Pancreas (tissue), 10 donors: ENCODE results near the gene SLC23A1. TPM values are rescaled to one million over a fixed set of nuclear protein-coding genes. Genes with fewer than 3 reads are reported as not detected.

Experiments used
- ATAC-seq, 4 donors: fragments of 200-7000 bp; cut with Tn5 transposase; one replicate each; pipeline versions ENCODE4 v1.8.0 to v1.9.1; 2020; ENCODE audit warnings: mild to moderate bottlenecking in 4 of 4, moderate library complexity in 4 of 4
- DNase-seq, 6 donors: peaks; one replicate each; pipeline ENCODE4 v3.0.0-alpha.2; 2020
- FAIRE-seq: peaks from 2 replicates; lab custom pipeline; 2012; peaks lifted over from hg19 to GRCh38; lab: Jason Lieb, UNC
- H3K27ac ChIP-seq, 4 donors: fragments of 200-600 bp; sonication (generic); 1 replicate in 3 of 4; 2 replicates in 1 of 4; pipeline versions ENCODE4 v1.5.0 to v1.8.0; 2020
- H3K27me3 ChIP-seq, 4 donors: fragments of 200-600 bp; one replicate each; pipeline ENCODE4 v1.8.0; 2021
- H3K36me3 ChIP-seq, 3 donors: fragments of 200-600 bp; sonication (generic) in 1 of 3; one replicate each; pipeline versions ENCODE4 v1.5.0 to v1.8.0; 2020 to 2021
- H3K4me1 ChIP-seq, 3 donors: fragments of 200-600 bp; one replicate each; pipeline ENCODE4 v1.8.0; 2021
- H3K4me3 ChIP-seq, 4 donors: fragments of 200-600 bp; sonication (generic) in 2 of 4; one replicate each; pipeline versions ENCODE4 v1.5.0 to v1.8.0; 2020 to 2021
- H3K9me3 ChIP-seq, 4 donors: fragments of 200-600 bp; one replicate each; pipeline ENCODE4 v1.8.0; 2021
- WGBS, 2 donors: extraction: QIAGEN DNeasy Blood & Tissue Kit; methylation state at CpG; one replicate each; pipeline ENCODE4 v1.1.7; 2013; 5-methylcytosine and 5-hydroxymethylcytosine counted together
- intact Hi-C, 3 donors: fragments of 100-400 bp; cut with DNase I; formaldehyde crosslinking; loops; one replicate each; pipeline versions ENCODE4 v1.11.1 to v1.14.2; 2022
- polyA plus RNA-seq, 2 donors: library from polyadenylated mRNA; stranded (reverse); fragments of 200-250 nt; gene quantifications; one replicate each; pipeline ENCODE4 v1.2.3, GENCODE V29; 2013
- total RNA-seq, 6 donors: library from RNA; stranded (reverse); fragmentation: NEBNext Ultra II Directional in 4 of 6; extraction: Animal tissue kit (Norgen Biotek cat#: 25700) in 4 of 6; gene quantifications; one replicate each; pipeline versions ENCODE4 v1.2.1 to v1.2.4, GENCODE V29; 2021 to 2023
- TF ChIP-seq, protein P1 (sequence below), 4 donors: fragments of 200-600 bp; sonication (generic) in 3 of 4; IDR thresholded peaks; one replicate each; pipeline versions ENCODE4 v1.5.0 to v1.8.0; 2021; ENCODE audit warnings: antibody characterized with exemption in 4 of 4
- donor health status: healthy with polysubstance abuse.
- donor health status: DM: no; HTN: no; CAD: no; lungs with moderate emphysema.
- donor health status: DM: no; HTN: no; CAD: no.
- donor health status: control.
- donor health status: control.
- donor health status: Bipolar disorder and iron deficiency.
- donor health status: DM: yes; HTN: yes; CAD: no.
- donor health status: DM: no; HTN: no; CAD: no.
- donor health status: DM: no; HTN: no; CAD: no.
- donor health status: DM: yes; HTN: yes; CAD: no.

Gene SLC23A1
- total and polyA plus RNA-seq, 8 donors, result 0.49 to 2.1 (median 1.3) TPM

DNA sequence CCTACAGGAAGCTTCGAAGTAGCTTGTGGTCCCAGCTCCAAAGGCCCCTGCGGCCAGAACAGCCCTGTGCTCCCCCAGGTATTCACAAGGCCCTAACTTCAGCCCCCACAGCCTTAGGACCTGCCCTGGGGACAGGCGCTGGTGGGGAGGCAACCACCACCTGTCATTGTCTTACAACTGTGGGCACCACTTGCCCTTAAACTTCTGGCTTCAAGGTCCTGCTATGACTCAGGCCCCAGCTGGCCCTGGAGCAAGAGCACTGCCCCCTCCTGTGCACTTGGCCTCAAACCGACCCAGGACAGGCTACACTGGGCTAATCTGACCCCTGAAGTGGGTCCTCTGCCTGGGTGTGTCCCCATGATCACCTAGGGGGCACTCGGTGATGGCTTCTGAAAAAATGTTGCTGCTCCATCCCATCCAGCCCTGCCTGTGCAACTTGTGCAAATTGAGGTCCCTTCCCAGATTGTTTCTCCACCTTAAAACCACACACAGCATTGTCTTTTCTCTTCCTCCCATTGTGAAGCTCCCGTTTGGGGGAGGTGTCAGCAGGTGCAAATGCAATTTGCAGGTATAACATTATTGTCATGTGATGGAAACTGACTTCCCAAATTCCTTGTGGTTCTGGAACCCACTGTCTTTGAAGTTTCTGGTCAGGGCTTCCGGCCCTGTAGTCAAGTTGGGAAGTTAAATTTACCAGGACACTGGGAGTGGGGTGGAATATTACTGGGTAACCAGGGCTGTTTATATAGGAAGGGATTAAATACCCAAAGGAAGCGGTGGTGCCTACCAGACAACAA, 12.9 kb upstream of the SLC23A1 start:
- ATAC-seq (no peak), FAIRE-seq (no peak), DNase-seq (peak in 2 of 6 donors; percentile 26 to 48)
- H3K27ac ChIP-seq, result no peak overlapping the region
- H3K4me3 ChIP-seq, result no peak overlapping the region
- WGBS, 2 donors, result 82 to 86% methylated on average over 8 of the region's 8 CpGs
- H3K27me3 ChIP-seq, result peaks cover 0 to 6% (median 2%) of the 10 kb centered on the region in 4 donors
- TF ChIP-seq, protein P1, sequence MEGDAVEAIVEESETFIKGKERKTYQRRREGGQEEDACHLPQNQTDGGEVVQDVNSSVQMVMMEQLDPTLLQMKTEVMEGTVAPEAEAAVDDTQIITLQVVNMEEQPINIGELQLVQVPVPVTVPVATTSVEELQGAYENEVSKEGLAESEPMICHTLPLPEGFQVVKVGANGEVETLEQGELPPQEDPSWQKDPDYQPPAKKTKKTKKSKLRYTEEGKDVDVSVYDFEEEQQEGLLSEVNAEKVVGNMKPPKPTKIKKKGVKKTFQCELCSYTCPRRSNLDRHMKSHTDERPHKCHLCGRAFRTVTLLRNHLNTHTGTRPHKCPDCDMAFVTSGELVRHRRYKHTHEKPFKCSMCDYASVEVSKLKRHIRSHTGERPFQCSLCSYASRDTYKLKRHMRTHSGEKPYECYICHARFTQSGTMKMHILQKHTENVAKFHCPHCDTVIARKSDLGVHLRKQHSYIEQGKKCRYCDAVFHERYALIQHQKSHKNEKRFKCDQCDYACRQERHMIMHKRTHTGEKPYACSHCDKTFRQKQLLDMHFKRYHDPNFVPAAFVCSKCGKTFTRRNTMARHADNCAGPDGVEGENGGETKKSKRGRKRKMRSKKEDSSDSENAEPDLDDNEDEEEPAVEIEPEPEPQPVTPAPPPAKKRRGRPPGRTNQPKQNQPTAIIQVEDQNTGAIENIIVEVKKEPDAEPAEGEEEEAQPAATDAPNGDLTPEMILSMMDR (IDR thresholded peaks at IDR 0.05), result no peak
- no peaks in the 10 kb centered on the region for H3K36me3 ChIP-seq
- no peaks in the 10 kb centered on the region for H3K9me3 ChIP-seq
- peaks cover 0 to 6% (median 0%) of the 10 kb centered on the region in 3 donors for H3K4me1 ChIP-seq
- intact Hi-C loops, result no loop called here

DNA sequence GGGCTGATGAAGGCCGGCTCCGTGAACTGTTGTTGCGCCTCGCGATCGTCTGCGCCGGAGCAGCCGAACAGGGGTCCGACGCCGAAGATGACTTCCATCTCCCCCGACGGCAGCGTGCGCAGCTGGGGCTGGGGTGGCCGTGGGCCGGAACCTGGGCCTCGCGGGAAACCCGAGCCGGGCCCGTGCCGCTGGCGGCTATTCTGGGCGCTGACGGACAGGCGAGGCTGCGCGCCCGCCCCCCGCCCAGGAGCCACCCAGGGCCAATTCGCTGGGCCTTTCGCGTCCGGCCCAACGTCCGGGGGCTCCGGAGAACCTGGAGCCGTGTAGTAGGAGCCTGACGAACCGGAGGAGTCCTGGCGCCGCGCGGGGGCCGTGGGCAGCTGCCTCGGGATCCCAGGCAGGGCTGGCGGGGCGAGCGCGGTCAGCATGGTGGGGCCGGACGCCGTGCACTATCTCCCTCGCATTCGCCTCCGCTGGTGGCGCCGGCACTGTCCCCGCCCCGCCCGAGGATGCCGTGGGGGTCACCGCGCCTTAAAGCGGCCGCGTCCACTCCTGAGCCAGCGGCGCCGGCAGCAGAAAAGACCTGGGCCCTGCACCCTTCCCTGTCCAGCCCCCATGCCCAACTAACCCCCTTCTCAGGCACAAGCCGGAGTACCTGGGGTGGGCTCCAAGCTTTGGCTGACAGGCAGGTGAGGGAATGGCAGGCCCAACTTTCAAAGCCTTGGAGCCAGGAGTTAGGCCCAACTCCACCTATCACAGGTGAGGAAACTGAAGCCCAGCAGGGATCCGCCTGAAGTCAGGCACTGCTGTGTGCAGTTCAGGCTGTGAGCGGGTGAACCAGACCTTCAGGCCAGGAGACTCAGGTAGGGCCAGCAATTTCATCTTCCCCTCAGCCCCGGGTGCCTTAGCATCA, 11.8 kb upstream of the SLC23A1 start, which contains the start of gene PROB1:
TSS of gene PROB1 (minus strand) at position 451 of the 913 bp plus-strand sequence. CDS start at position 428, 23 bp downstream.
- Histone ChIP-seq H3K9me3 (no peaks in the 10 kb centered on the region), H3K27ac (no peak within 1 kb of the TSS), H3K36me3 (no peaks in the 10 kb centered on the region), H3K27me3 (peaks cover 0 to 6% (median 2%) of the 10 kb centered on the region in 4 donors), H3K4me3 (peak within 1 kb of the TSS in 3 of 4 donors; percentile 7 to 47 (median 28)), H3K4me1 (peaks cover 0 to 6% (median 0%) of the 10 kb centered on the region in 3 donors)
- TF ChIP-seq, protein P1 (IDR thresholded peaks at IDR 0.05), result no peak
- FAIRE-seq, result no peak
- 20% methylated on average over 58 to 76 of the region's 76 CpGs for WGBS, 2 donors
- intact Hi-C loops, result no loop called here
- DNase-seq, result peak in 2 of 6 donors; percentile 16 to 71
- peak in 2 of 4 donors; percentile 14 to 23 for ATAC-seq

DNA sequence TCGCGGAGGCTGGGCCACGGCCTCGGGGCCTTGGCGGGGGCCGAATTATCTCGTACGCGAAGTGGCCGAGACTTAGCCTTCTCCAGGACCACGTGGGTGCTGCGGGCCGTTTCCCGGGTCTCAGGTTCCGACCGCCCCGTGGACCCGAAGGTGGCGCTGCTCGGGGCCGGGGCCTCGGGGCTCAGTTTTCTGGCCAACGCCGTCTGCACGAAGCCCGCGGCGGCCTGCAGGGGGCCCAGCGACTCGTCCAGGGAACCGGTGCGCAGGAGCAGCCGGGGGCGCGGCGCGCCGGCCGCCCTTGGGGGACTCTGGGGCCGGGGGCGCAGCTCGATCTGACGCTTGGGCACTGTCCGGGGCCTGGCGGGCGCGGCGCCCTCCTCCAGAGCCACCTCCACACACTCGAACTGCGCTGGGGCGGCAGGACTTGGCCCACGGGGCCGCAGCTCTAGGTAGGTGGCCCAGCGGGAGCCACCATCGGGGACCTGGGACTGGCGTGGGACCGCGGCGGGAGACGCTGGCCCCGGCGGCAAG, 11.1 kb upstream of the SLC23A1 start:
- ATAC-seq, result peak; percentile 19 to 61 (median 49)
- no peaks in the 10 kb centered on the region for H3K36me3 ChIP-seq
- peak overlapping the region in 3 of 4 donors; percentile 7 to 47 (median 28) for H3K4me3 ChIP-seq
- intact Hi-C loops, result no loop called here
- peak in 3 of 6 donors; percentile 39 to 78 (median 76) for DNase-seq
- TF ChIP-seq, protein P1 (IDR thresholded peaks at IDR 0.05), result peak in 2 of 4 donors; percentile 7 to 18
- H3K27ac ChIP-seq, result no peak overlapping the region
- no peak for FAIRE-seq
- H3K9me3 ChIP-seq, result no peaks in the 10 kb centered on the region
- H3K4me1 ChIP-seq, result peaks cover 0 to 6% (median 0%) of the 10 kb centered on the region in 3 donors
- 3 to 5% methylated on average over 56 to 62 of the region's 62 CpGs for WGBS, 2 donors
- peaks cover 0 to 6% (median 2%) of the 10 kb centered on the region in 4 donors for H3K27me3 ChIP-seq

DNA sequence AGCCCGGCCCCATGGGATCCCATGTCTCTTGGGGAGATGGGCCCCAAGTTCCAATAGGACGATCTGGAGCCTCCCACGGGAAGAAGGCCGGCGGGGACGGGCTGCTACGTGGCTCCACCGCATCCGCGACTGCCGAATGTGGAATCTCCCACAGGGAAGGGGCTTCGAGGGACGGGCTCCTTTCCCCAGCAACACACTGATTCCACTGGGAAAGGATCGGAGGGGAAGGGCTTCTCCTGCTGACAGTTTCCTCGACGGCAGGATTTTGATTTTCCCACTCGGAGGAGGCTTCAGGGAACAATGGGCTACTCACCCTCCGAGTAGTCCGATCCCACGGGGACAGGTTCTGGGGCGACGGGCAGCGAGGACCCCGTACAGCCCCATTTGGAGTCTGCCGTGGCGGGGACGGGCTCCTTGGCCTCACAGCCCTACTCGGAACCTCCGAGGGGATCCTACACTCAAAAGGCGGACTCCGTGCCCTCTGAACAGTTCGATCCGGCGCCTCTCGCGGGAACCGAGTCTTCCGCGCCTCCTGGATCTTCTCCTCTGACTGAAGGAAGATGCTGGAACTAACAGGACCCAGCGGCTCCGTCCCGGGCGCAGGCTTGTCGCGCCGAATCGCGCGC, 10.5 kb upstream of the SLC23A1 start:
- Histone ChIP-seq H3K9me3 (no peaks in the 10 kb centered on the region), H3K27ac (no peak overlapping the region), H3K27me3 (peaks cover 0 to 6% (median 2%) of the 10 kb centered on the region in 4 donors), H3K36me3 (no peaks in the 10 kb centered on the region), H3K4me1 (peaks cover 0 to 6% (median 0%) of the 10 kb centered on the region in 3 donors), H3K4me3 (peak overlapping the region in 3 of 4 donors; percentile 7 to 47 (median 28))
- DNase-seq, result peak in 1 of 6 donors; percentile 68
- no peak for ATAC-seq
- no peak for FAIRE-seq
- intact Hi-C loops, result no loop called here
- 11 to 13% methylated on average over 46 to 49 of the region's 49 CpGs for WGBS, 2 donors
- TF ChIP-seq, protein P1 (IDR thresholded peaks at IDR 0.05), result no peak
